Esophagus mucosa (tissue), 1 donor: ENCODE measurements around the gene MCEE. TPM values are rescaled to one million over a fixed set of nuclear protein-coding genes. Genes with fewer than 3 reads are reported as not detected.
"Not testable (repeated sequence)": the region's sequence is repeated elsewhere in the genome, so short reads cannot be mapped to it uniquely, and the experiment has no call there.

Experiments used
- ATAC-seq: fragments of 200-7000 bp; cut with Tn5 transposase; one replicate; pipeline ENCODE4 v1.9.1; 2020
- total RNA-seq: library from RNA; stranded (reverse); gene quantifications from one replicate; pipeline ENCODE4 v1.2.4, GENCODE V29; 2023
- donor health status: DM: yes; HTN: yes; CAD: no.

MCEE gene
- 33.8 TPM for total RNA-seq

- ATAC-seq, result peak; percentile 93
These were observed at the start of gene MCEE, which contains the start of gene MPHOSPH10 for GRCh38 chr2:71130152-71130904. TSS of gene MCEE (minus strand) at chr2:71130229. CDS start at chr2:71130219, 10 bp downstream. TSS of gene MPHOSPH10 (plus strand) at chr2:71130634. CDS start at chr2:71130666, 32 bp downstream.

- not testable (repeated sequence) for ATAC-seq
These were observed 48.8 kb upstream of the MCEE start for GRCh38 chr2:71178836-71179235.

GRCh38 chr2:71174207-71174606 lies 44.2 kb upstream of the MCEE start:
- ATAC-seq, result no peak

GRCh38 chr2:71173096-71173495 lies 43.1 kb upstream of the MCEE start:
- ATAC-seq, result no peak

- no peak for ATAC-seq
These were observed 36.8 kb upstream of the MCEE start for GRCh38 chr2:71166812-71167211.

GRCh38 chr2:71157124-71157793 lies 27.2 kb upstream of the MCEE start:
- peak; percentile 45 for ATAC-seq

GRCh38 chr2:71156573-71156972 lies 26.5 kb upstream of the MCEE start:
- peak; percentile 46 for ATAC-seq

GRCh38 chr2:71155846-71156245 lies 25.8 kb upstream of the MCEE start:
- ATAC-seq, result no peak

GRCh38 chr2:71154798-71155197 lies 24.8 kb upstream of the MCEE start:
- ATAC-seq, result peak; percentile 88

- ATAC-seq, result no peak
These were observed 24.2 kb upstream of the MCEE start for GRCh38 chr2:71154279-71154678.

GRCh38 chr2:71153585-71154224 lies 23.7 kb upstream of the MCEE start:
- no peak for ATAC-seq

- ATAC-seq, result peak; percentile 58
These were observed 21.6 kb upstream of the MCEE start for GRCh38 chr2:71151620-71152019.

GRCh38 chr2:71150082-71150816 lies 20.2 kb upstream of the MCEE start:
- peak; percentile 40 for ATAC-seq

- ATAC-seq, result no peak
These were observed 18.6 kb upstream of the MCEE start for GRCh38 chr2:71148506-71149063.

- no peak for ATAC-seq
These were observed 13.8 kb upstream of the MCEE start for GRCh38 chr2:71143782-71144181.

- no peak for ATAC-seq
These were observed 6.1 kb upstream of the MCEE start for GRCh38 chr2:71136174-71136573.

- ATAC-seq, result no peak
These were observed 3.6 kb upstream of the MCEE start for GRCh38 chr2:71133603-71134002.

- ATAC-seq, result not testable (repeated sequence)
These were observed 1.5 kb upstream of the MCEE start for GRCh38 chr2:71131387-71132166.

GRCh38 chr2:71130905-71131244 lies 846 bp upstream of the MCEE start:
- ATAC-seq, result no peak

GRCh38 chr2:71129902-71130151 lies 202 bp downstream of the MCEE start:
- ATAC-seq, result peak; percentile 91

GRCh38 chr2:71129114-71129901 lies 721 bp downstream of the MCEE start:
- ATAC-seq, result no peak
